ENCODE data around the gene MGLL.
A peak's percentile ranks its signal among the peaks of the same experiment; 100 is the strongest.

Gene MGLL

GRCh38 chr3:127812151-127812550 is 10.2 kb downstream of the MGLL start:
- TF ChIP-seq GATA2 (IDR thresholded peaks at IDR 0.05; ENCODE audit: low read depth, low read length) (no peak), GATA3 (IDR thresholded peaks at IDR 0.05; ENCODE audit: low read depth, low read length) (no peak)

GRCh38 chr3:127811717-127812116 is 10.6 kb downstream of the MGLL start:
- TF ChIP-seq GATA3 (IDR thresholded peaks at IDR 0.05; ENCODE audit: low read depth, low read length), result no peak
- TF ChIP-seq GATA2 (IDR thresholded peaks at IDR 0.05; ENCODE audit: low read depth, low read length), result no peak

GRCh38 chr3:127809611-127810010 is 12.7 kb downstream of the MGLL start:
- no peak for TF ChIP-seq GATA3 (IDR thresholded peaks at IDR 0.05; ENCODE audit: low read depth, low read length)
- TF ChIP-seq GATA2 (IDR thresholded peaks at IDR 0.05; ENCODE audit: low read depth, low read length), result no peak

GRCh38 chr3:127809211-127809610 is 13.1 kb downstream of the MGLL start:
- no peak for TF ChIP-seq GATA3 (IDR thresholded peaks at IDR 0.05; ENCODE audit: low read depth, low read length)
- TF ChIP-seq GATA2 (IDR thresholded peaks at IDR 0.05; ENCODE audit: low read depth, low read length), result no peak

- TF ChIP-seq GATA3 (IDR thresholded peaks at IDR 0.05; ENCODE audit: low read depth, low read length) (no peak), GATA2 (IDR thresholded peaks at IDR 0.05; ENCODE audit: low read depth, low read length) (no peak)
Observed at GRCh38 chr3:127808197-127808596, 14.1 kb downstream of the MGLL start.

- TF ChIP-seq GATA2 (IDR thresholded peaks at IDR 0.05; ENCODE audit: low read depth, low read length) (no peak), GATA3 (IDR thresholded peaks at IDR 0.05; ENCODE audit: low read depth, low read length) (no peak)
Observed at GRCh38 chr3:127805026-127805753, 17.1 kb downstream of the MGLL start.

GRCh38 chr3:127804141-127804540 is 18.2 kb downstream of the MGLL start:
- TF ChIP-seq GATA3 (IDR thresholded peaks at IDR 0.05; ENCODE audit: low read depth, low read length) (no peak), GATA2 (IDR thresholded peaks at IDR 0.05; ENCODE audit: low read depth, low read length) (no peak)

GRCh38 chr3:127803619-127804018 is 18.7 kb downstream of the MGLL start:
- TF ChIP-seq GATA3 (IDR thresholded peaks at IDR 0.05; ENCODE audit: low read depth, low read length) (no peak), GATA2 (IDR thresholded peaks at IDR 0.05; ENCODE audit: low read depth, low read length) (no peak)

- no peak for TF ChIP-seq GATA3 (IDR thresholded peaks at IDR 0.05; ENCODE audit: low read depth, low read length)
- no peak for TF ChIP-seq GATA2 (IDR thresholded peaks at IDR 0.05; ENCODE audit: low read depth, low read length)
Observed at GRCh38 chr3:127802606-127803005, 19.7 kb downstream of the MGLL start.

- TF ChIP-seq GATA3 (IDR thresholded peaks at IDR 0.05; ENCODE audit: low read depth, low read length) (no peak), GATA2 (IDR thresholded peaks at IDR 0.05; ENCODE audit: low read depth, low read length) (no peak)
Observed at GRCh38 chr3:127801731-127802313, 20.5 kb downstream of the MGLL start.

GRCh38 chr3:127800508-127800907 is 21.8 kb downstream of the MGLL start:
- no peak for TF ChIP-seq GATA3 (IDR thresholded peaks at IDR 0.05; ENCODE audit: low read depth, low read length)
- TF ChIP-seq GATA2 (IDR thresholded peaks at IDR 0.05; ENCODE audit: low read depth, low read length), result no peak

GRCh38 chr3:127799476-127800222 is 22.7 kb downstream of the MGLL start:
- no peak for TF ChIP-seq GATA2 (IDR thresholded peaks at IDR 0.05; ENCODE audit: low read depth, low read length)
- no peak for TF ChIP-seq GATA3 (IDR thresholded peaks at IDR 0.05; ENCODE audit: low read depth, low read length)

GRCh38 chr3:127798716-127799115 is 23.6 kb downstream of the MGLL start:
- TF ChIP-seq GATA3 (IDR thresholded peaks at IDR 0.05; ENCODE audit: low read depth, low read length) (no peak), GATA2 (IDR thresholded peaks at IDR 0.05; ENCODE audit: low read depth, low read length) (no peak)

- TF ChIP-seq GATA3 (IDR thresholded peaks at IDR 0.05; ENCODE audit: low read depth, low read length) (peak; percentile 57), GATA2 (IDR thresholded peaks at IDR 0.05; ENCODE audit: low read depth, low read length) (peak; percentile 88)
Observed at GRCh38 chr3:127796831-127797150, 25.5 kb downstream of the MGLL start.
